ENCODE results near the gene WLS. TPM values are rescaled to one million over a fixed set of nuclear protein-coding genes. Genes with fewer than 3 reads are reported as not detected.

Gene WLS
- total and polyA plus RNA-seq, 9 donors: 42.2 to 303 (median 120) TPM

DNA sequence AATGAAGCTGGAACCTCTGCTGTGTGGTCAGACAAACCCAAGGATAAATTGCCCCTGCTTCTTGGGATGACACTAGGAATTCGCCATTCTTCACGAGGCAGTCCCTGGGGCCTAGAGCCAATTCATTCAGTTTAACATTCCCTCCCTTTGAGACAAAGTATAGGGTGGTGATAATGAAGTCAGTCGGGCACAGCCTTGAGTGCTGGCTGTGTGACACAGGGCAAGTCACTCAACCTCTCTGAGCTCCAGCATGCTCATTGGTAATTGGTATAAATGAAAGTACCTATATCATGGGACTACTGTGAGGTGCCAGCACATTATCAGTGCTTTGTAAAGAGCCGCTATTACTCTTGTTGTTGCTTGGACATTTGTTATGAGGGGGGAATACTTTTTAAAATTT is 117.0 kb downstream of the WLS start:
- Histone ChIP-seq H3K9me3 (no peaks in the 10 kb centered on the region), H3K27me3 (no peaks in the 10 kb centered on the region), H3K36me3 (no peaks in the 10 kb centered on the region), H3K4me3 (no peak overlapping the region), H3K27ac (no peak overlapping the region), H3K4me1 (ENCODE audit: insufficient read depth) (peaks cover 3% of the 10 kb centered on the region)
- TF ChIP-seq, protein P1, sequence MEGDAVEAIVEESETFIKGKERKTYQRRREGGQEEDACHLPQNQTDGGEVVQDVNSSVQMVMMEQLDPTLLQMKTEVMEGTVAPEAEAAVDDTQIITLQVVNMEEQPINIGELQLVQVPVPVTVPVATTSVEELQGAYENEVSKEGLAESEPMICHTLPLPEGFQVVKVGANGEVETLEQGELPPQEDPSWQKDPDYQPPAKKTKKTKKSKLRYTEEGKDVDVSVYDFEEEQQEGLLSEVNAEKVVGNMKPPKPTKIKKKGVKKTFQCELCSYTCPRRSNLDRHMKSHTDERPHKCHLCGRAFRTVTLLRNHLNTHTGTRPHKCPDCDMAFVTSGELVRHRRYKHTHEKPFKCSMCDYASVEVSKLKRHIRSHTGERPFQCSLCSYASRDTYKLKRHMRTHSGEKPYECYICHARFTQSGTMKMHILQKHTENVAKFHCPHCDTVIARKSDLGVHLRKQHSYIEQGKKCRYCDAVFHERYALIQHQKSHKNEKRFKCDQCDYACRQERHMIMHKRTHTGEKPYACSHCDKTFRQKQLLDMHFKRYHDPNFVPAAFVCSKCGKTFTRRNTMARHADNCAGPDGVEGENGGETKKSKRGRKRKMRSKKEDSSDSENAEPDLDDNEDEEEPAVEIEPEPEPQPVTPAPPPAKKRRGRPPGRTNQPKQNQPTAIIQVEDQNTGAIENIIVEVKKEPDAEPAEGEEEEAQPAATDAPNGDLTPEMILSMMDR (IDR thresholded peaks at IDR 0.05): no peak
- TF ChIP-seq POLR2A (IDR thresholded peaks at IDR 0.05) (no peak), EP300 (IDR thresholded peaks at IDR 0.05) (no peak)
- DNase-seq: no peak
- intact Hi-C loops (cut with DNase I): loop anchor here (5.0 to 10.0 kb wide), 4 partner anchors 207 to 581 kb away; no protein-coding TSS in a partner anchor
- WGBS, 3 donors: 57 to 79% (median 57%) methylated on average over 4 of the region's 4 CpGs

DNA sequence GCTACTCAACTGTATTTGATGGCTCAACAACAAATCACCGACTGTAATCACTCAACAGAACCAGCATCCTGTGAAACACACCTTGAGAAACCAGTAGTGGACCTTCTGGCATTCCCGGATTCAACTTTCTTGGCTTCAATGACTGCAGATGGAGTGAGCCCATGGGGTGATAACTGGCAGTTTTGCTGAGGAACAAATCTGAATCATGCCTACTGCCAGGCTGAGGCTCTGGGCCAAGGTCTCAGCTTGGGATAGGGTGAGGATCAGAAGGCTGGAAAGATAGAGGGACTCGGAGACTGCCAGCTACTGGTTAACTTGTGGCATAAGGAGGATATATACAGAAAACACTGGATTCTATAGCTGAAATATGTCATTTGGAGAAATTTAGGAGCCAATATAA is 118.4 kb downstream of the WLS start:
- Histone ChIP-seq H3K9me3 (no peaks in the 10 kb centered on the region), H3K27ac (no peak overlapping the region), H3K4me3 (no peak overlapping the region), H3K36me3 (no peaks in the 10 kb centered on the region), H3K4me1 (ENCODE audit: insufficient read depth) (peaks cover 3% of the 10 kb centered on the region), H3K27me3 (no peaks in the 10 kb centered on the region)
- 82 to 93% (median 91%) methylated on average over 3 of the region's 3 CpGs for WGBS, 3 donors
- intact Hi-C loops (cut with DNase I): loop anchor here (5.0 to 10.0 kb wide), 4 partner anchors 262 to 579 kb away; no protein-coding TSS in a partner anchor
- TF ChIP-seq POLR2A (IDR thresholded peaks at IDR 0.05): no peak
- no peak for DNase-seq

DNA sequence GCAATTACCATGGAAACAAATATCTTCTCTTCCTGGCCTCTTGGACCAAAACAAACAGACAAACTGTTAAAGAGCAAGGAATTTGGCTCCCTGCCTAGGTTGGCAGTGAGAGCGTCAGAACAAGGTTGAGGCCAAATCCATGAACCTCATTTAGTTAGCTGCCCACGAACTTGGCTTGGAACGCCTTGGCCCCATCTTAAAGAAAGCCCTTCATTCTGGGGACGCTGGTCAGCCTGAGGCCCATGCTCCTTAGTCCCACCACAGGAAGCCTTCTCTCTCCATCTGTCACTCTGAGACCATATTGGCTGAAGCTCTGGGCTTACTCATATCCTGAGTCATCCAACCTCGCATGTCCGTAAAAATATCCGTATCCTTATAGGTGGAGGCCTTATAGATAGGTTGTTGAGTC is 119.5 kb downstream of the WLS start:
- Histone ChIP-seq H3K27me3 (no peaks in the 10 kb centered on the region), H3K4me3 (no peak overlapping the region), H3K27ac (no peak overlapping the region), H3K36me3 (no peaks in the 10 kb centered on the region), H3K4me1 (ENCODE audit: insufficient read depth) (peaks cover 3% of the 10 kb centered on the region), H3K9me3 (no peaks in the 10 kb centered on the region)
- intact Hi-C loops (cut with DNase I): loop anchor here (5.0 to 10.0 kb wide), 4 partner anchors 261 to 578 kb away; no protein-coding TSS in a partner anchor
- DNase-seq: peak; percentile 44 to 75 (median 50)
- 18 to 19% (median 19%) methylated on average over 7 of the region's 7 CpGs for WGBS, 3 donors
- TF ChIP-seq, protein P1 (IDR thresholded peaks at IDR 0.05): no peak
- no peak for TF ChIP-seq EP300 (IDR thresholded peaks at IDR 0.05)
- TF ChIP-seq POLR2A (IDR thresholded peaks at IDR 0.05): no peak

DNA sequence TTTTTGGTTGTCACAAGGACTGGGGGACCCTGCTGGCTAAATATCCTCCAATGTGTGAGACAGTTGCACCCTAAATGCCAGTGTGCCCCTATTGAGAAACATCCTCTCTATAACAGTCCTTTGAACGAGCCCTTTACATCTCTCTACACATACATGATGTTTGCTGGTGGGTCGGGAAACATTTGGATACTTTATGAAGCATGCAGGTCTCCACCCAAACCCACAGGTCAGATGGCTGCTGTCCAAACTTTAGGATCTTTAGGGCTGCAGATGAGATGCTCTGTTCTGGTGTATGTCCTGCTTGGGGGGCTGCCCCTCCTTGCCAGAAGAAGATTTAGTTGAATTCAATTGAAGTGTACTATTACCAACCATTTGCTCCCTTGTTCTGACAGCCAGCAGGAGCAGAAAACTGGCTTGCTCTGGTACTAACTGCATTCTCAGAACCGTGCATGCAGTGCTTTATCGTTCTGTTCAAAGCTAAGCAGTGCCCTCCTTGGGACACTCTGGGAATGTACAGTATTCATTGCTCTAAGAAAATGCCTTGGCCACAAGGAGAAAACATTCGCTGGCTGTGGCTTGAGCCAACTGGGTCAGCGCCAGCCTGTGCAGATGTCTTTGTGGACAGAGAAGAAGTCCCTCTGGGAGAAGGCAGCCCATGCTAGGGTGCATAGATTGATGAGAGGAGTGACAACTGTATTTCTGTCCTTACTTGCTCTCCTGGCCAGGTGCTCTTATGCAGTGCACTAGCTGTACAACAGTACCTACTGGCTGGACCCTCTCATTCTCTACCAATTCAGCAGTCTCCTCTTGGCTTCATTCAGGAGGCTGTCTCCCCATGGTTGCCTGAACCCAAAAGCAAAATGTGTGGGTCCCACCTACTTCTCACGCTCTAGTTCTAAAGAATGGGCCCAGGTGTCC is 120.5 kb downstream of the WLS start:
- Histone ChIP-seq H3K36me3 (no peaks in the 10 kb centered on the region), H3K4me3 (no peak overlapping the region), H3K9me3 (no peaks in the 10 kb centered on the region), H3K27me3 (no peaks in the 10 kb centered on the region), H3K4me1 (ENCODE audit: insufficient read depth) (peaks cover 3% of the 10 kb centered on the region), H3K27ac (peak overlapping the region in 1 of 2 donors; percentile 3)
- intact Hi-C loops (cut with DNase I): loop anchor here (5.0 to 10.0 kb wide), 4 partner anchors 259 to 577 kb away; no protein-coding TSS in a partner anchor
- TF ChIP-seq EP300 (IDR thresholded peaks at IDR 0.05) (no peak), POLR2A (IDR thresholded peaks at IDR 0.05) (no peak)
- TF ChIP-seq, protein P1 (IDR thresholded peaks at IDR 0.05): peak; percentile 60 to 74 (median 63)
- WGBS, 3 donors: 27 to 30% (median 29%) methylated on average over 7 of the region's 7 CpGs
- peak; percentile 82 to 91 (median 84) for DNase-seq

Data from ovary (tissue), 9 donors.